ENCODE results near the gene MYH7. TPM values are rescaled to one million over a fixed set of nuclear protein-coding genes. Genes with fewer than 3 reads are reported as not detected.

The MYH7 gene
- total and polyA plus RNA-seq, 4 donors, result 0.02 to 0.42 (median 0.04) TPM

DNA sequence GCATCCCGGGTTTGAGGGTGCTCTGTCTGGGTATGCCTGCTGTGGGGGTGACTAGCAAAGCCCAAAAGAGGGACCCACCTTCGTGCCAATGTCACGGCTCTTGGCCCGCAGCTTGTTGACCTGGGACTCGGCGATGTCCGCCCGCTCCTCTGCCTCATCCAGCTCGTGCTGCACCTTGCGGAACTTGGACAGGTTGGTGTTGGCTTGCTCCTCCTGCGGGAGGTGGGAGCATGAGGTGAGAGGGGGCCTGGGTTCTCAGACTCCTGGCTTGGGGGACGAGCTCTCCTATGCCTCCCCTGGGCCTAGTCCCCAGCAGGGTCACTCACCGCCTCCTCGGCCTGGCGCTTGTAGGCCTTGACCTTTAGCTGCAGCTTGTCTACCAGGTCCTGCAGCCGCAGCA is 21.8 kb downstream of the MYH7 start:
- WGBS, result 86% methylated on average over 16 of the region's 16 CpGs
- peaks cover 0 to 4% (median 0%) of the 10 kb centered on the region in 4 donors for H3K27me3 ChIP-seq (ENCODE audit: control insufficient read depth in 4 of 4, insufficient read depth in 4 of 4, low read length in 3 of 4)
- DNase-seq (ENCODE audit: low spot score), result no peak
- H3K36me3 ChIP-seq (ENCODE audit: control insufficient read depth in 4 of 4, insufficient read depth in 3 of 4, low read depth in 1 of 4, low read length in 3 of 4), result no peaks in the 10 kb centered on the region
- H3K27ac ChIP-seq (ENCODE audit: low read depth in 1 of 2, low read length in 2 of 2), result no peak overlapping the region
- TF ChIP-seq, protein P1, sequence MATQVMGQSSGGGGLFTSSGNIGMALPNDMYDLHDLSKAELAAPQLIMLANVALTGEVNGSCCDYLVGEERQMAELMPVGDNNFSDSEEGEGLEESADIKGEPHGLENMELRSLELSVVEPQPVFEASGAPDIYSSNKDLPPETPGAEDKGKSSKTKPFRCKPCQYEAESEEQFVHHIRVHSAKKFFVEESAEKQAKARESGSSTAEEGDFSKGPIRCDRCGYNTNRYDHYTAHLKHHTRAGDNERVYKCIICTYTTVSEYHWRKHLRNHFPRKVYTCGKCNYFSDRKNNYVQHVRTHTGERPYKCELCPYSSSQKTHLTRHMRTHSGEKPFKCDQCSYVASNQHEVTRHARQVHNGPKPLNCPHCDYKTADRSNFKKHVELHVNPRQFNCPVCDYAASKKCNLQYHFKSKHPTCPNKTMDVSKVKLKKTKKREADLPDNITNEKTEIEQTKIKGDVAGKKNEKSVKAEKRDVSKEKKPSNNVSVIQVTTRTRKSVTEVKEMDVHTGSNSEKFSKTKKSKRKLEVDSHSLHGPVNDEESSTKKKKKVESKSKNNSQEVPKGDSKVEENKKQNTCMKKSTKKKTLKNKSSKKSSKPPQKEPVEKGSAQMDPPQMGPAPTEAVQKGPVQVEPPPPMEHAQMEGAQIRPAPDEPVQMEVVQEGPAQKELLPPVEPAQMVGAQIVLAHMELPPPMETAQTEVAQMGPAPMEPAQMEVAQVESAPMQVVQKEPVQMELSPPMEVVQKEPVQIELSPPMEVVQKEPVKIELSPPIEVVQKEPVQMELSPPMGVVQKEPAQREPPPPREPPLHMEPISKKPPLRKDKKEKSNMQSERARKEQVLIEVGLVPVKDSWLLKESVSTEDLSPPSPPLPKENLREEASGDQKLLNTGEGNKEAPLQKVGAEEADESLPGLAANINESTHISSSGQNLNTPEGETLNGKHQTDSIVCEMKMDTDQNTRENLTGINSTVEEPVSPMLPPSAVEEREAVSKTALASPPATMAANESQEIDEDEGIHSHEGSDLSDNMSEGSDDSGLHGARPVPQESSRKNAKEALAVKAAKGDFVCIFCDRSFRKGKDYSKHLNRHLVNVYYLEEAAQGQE (IDR thresholded peaks at IDR 0.05), result no peak
- TF ChIP-seq HNF4G (IDR thresholded peaks at IDR 0.05), result no peak
- TF ChIP-seq NR2F2 (IDR thresholded peaks at IDR 0.05), result no peak
- TF ChIP-seq GABPA (IDR thresholded peaks at IDR 0.05 in 1 of 2, conservative IDR thresholded peaks at IDR 0.05 in 1 of 2), result no peak
- TF ChIP-seq EGR1 (IDR thresholded peaks at IDR 0.05; ENCODE audit: low read depth in 2 of 2), result no peak
- no peak for TF ChIP-seq FOXA2 (IDR thresholded peaks at IDR 0.05)
- no peak for TF ChIP-seq YY1 (IDR thresholded peaks at IDR 0.05)
- TF ChIP-seq, protein P2, sequence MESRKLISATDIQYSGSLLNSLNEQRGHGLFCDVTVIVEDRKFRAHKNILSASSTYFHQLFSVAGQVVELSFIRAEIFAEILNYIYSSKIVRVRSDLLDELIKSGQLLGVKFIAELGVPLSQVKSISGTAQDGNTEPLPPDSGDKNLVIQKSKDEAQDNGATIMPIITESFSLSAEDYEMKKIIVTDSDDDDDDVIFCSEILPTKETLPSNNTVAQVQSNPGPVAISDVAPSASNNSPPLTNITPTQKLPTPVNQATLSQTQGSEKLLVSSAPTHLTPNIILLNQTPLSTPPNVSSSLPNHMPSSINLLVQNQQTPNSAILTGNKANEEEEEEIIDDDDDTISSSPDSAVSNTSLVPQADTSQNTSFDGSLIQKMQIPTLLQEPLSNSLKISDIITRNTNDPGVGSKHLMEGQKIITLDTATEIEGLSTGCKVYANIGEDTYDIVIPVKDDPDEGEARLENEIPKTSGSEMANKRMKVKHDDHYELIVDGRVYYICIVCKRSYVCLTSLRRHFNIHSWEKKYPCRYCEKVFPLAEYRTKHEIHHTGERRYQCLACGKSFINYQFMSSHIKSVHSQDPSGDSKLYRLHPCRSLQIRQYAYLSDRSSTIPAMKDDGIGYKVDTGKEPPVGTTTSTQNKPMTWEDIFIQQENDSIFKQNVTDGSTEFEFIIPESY (IDR thresholded peaks at IDR 0.05), result no peak
- TF ChIP-seq, protein P3, sequence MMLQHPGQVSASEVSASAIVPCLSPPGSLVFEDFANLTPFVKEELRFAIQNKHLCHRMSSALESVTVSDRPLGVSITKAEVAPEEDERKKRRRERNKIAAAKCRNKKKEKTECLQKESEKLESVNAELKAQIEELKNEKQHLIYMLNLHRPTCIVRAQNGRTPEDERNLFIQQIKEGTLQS (IDR thresholded peaks at IDR 0.05), result no peak
- no peak for TF ChIP-seq RXRA (IDR thresholded peaks at IDR 0.05)
- TF ChIP-seq, protein P4, sequence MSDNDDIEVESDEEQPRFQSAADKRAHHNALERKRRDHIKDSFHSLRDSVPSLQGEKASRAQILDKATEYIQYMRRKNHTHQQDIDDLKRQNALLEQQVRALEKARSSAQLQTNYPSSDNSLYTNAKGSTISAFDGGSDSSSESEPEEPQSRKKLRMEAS (IDR thresholded peaks at IDR 0.05), result no peak
- no peak for TF ChIP-seq TAF1 (conservative IDR thresholded peaks at IDR 0.05)
- no peak for TF ChIP-seq FOXA1 (IDR thresholded peaks at IDR 0.05)
- TF ChIP-seq RAD21 (IDR thresholded peaks at IDR 0.05), result no peak
- TF ChIP-seq, protein P5, sequence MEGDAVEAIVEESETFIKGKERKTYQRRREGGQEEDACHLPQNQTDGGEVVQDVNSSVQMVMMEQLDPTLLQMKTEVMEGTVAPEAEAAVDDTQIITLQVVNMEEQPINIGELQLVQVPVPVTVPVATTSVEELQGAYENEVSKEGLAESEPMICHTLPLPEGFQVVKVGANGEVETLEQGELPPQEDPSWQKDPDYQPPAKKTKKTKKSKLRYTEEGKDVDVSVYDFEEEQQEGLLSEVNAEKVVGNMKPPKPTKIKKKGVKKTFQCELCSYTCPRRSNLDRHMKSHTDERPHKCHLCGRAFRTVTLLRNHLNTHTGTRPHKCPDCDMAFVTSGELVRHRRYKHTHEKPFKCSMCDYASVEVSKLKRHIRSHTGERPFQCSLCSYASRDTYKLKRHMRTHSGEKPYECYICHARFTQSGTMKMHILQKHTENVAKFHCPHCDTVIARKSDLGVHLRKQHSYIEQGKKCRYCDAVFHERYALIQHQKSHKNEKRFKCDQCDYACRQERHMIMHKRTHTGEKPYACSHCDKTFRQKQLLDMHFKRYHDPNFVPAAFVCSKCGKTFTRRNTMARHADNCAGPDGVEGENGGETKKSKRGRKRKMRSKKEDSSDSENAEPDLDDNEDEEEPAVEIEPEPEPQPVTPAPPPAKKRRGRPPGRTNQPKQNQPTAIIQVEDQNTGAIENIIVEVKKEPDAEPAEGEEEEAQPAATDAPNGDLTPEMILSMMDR (IDR thresholded peaks at IDR 0.05; ENCODE audit: low read depth, low read length, missing input control), result no peak
- TF ChIP-seq JUND (IDR thresholded peaks at IDR 0.05), result no peak
- no peak for TF ChIP-seq HNF4A (conservative IDR thresholded peaks at IDR 0.05)
- no peaks in the 10 kb centered on the region for H3K9me3 ChIP-seq (ENCODE audit: control insufficient read depth in 4 of 4, low read length in 3 of 4)
- no peak overlapping the region for H3K4me3 ChIP-seq (ENCODE audit: low read depth in 1 of 3, low read length in 3 of 3)
- H3K9ac ChIP-seq (ENCODE audit: low read depth in 1 of 2, low read length in 2 of 2), result no peak overlapping the region
- H3K4me1 ChIP-seq (ENCODE audit: control insufficient read depth in 4 of 4, insufficient read depth in 4 of 4, low read length in 3 of 4), result no peaks in the 10 kb centered on the region
